HG03520 (cell line): ENCODE results near the gene LAPTM5.

ENCODE experiments used
- ATAC-seq: cut with Tn5 transposase; IDR thresholded peaks from one replicate; pipeline ENCODE4 v1.9.1; 2021; ENCODE audit warnings: mild to moderate bottlenecking, moderate library complexity; ENCODE audit not compliant: unreplicated experiment

Gene LAPTM5

GRCh38 chr1:30758121-30758688, 631 bp upstream of the LAPTM5 start:
- no peak for ATAC-seq

- no peak for ATAC-seq
Observed at GRCh38 chr1:30756545-30757351, 826 bp downstream of the LAPTM5 start.

- ATAC-seq: no peak
Observed at GRCh38 chr1:30756206-30756544, 1.4 kb downstream of the LAPTM5 start.

GRCh38 chr1:30755746-30756145, 1.8 kb downstream of the LAPTM5 start:
- no peak for ATAC-seq

GRCh38 chr1:30755334-30755733, 2.2 kb downstream of the LAPTM5 start:
- no peak for ATAC-seq

GRCh38 chr1:30754684-30755171, 2.8 kb downstream of the LAPTM5 start:
- ATAC-seq: peak; percentile 29

- no peak for ATAC-seq
Observed at GRCh38 chr1:30753660-30754123, 3.9 kb downstream of the LAPTM5 start.

GRCh38 chr1:30753118-30753517, 4.5 kb downstream of the LAPTM5 start:
- ATAC-seq: no peak

GRCh38 chr1:30752651-30752908, 5.0 kb downstream of the LAPTM5 start:
- ATAC-seq: no peak

GRCh38 chr1:30751830-30752650, 5.5 kb downstream of the LAPTM5 start:
- no peak for ATAC-seq

- no peak for ATAC-seq
Observed at GRCh38 chr1:30750731-30751291, 6.8 kb downstream of the LAPTM5 start.

GRCh38 chr1:30749691-30750583, 7.6 kb downstream of the LAPTM5 start:
- ATAC-seq: no peak

GRCh38 chr1:30748699-30749401, 8.7 kb downstream of the LAPTM5 start:
- no peak for ATAC-seq

- no peak for ATAC-seq
Observed at GRCh38 chr1:30748098-30748698, 9.4 kb downstream of the LAPTM5 start.

GRCh38 chr1:30747033-30748008, 10.3 kb downstream of the LAPTM5 start:
- ATAC-seq: no peak

- ATAC-seq: no peak
Observed at GRCh38 chr1:30746212-30747032, 11.2 kb downstream of the LAPTM5 start.

GRCh38 chr1:30745834-30746208, 11.8 kb downstream of the LAPTM5 start:
- no peak for ATAC-seq
